Adrenal gland (tissue), 12 donors: ENCODE results near the gene FAHD2A. TPM values are rescaled to one million over a fixed set of nuclear protein-coding genes. Genes with fewer than 3 reads are reported as not detected.
A peak's percentile ranks its signal among the peaks of the same experiment; 100 is the strongest.
"Not testable (repeated sequence)": the region's sequence is repeated elsewhere in the genome, so short reads cannot be mapped to it uniquely, and the experiment has no call there.

Source experiments
- DNase-seq, 7 donors: peaks; one replicate each; pipeline ENCODE4 v3.0.0-alpha.2; 2019 to 2020
- H3K27ac ChIP-seq, 5 donors: fragments of 200-600 bp; sonication (generic) in 4 of 5; 1 replicate in 3 of 5; 2 replicates in 2 of 5; pipeline versions ENCODE4 v1.5.1 to v1.8.0; 2016 to 2020; ENCODE audit warnings: mild to moderate bottlenecking in 1 of 5
- H3K27me3 ChIP-seq: fragments of 200-600 bp; 2 replicates; pipeline ENCODE4 v1.8.0; 2021
- H3K36me3 ChIP-seq, 2 donors: fragments of 200-600 bp; replicated peaks in 1 of 2; 1 replicate in 1 of 2; 2 replicates in 1 of 2; pipeline versions ENCODE4 v1.5.1 to v1.8.0; 2018 to 2022
- H3K4me1 ChIP-seq, 2 donors: fragments of 200-600 bp; replicated peaks in 1 of 2; 1 replicate in 1 of 2; 2 replicates in 1 of 2; pipeline versions ENCODE4 v1.5.1 to v1.8.0; 2018 to 2021
- H3K4me3 ChIP-seq, 4 donors: fragments of 200-600 bp; sonication (generic) in 3 of 4; one replicate each; pipeline ENCODE4 v1.5.1; 2016 to 2018
- H3K9me3 ChIP-seq, 3 donors: fragments of 200-600 bp; sonication (generic) in 1 of 3; replicated peaks in 1 of 3; 1 replicate in 2 of 3; 2 replicates in 1 of 3; pipeline versions ENCODE4 v1.5.1 to v1.8.0; 2016 to 2021
- CTCF ChIP-seq, 6 experiments: fragments of 450-650 bp in 4 of 6; fragments of 200-600 bp in 2 of 6; sonication (generic) in 1 of 6; IDR thresholded peaks; 1 replicate in 5 of 6; 2 replicates in 1 of 6; pipeline versions ENCODE4 v1.5.1 to v1.8.0; 2016 to 2021; ENCODE audit warnings: antibody characterized with exemption in 6 of 6, mild to moderate bottlenecking in 2 of 6, moderate library complexity in 1 of 6
- POLR2A ChIP-seq, 2 donors: fragments of 450-650 bp; IDR thresholded peaks; one replicate each; pipeline ENCODE4 v1.6.1; 2017; ENCODE audit warnings: antibody characterized with exemption in 2 of 2, mild to moderate bottlenecking in 2 of 2, moderate library complexity in 1 of 2
- WGBS, 4 donors: extraction: QIAGEN DNeasy Blood & Tissue Kit in 2 of 4; methylation state at CpG; one replicate each; pipeline versions ENCODE4 v1.1.5 to v1.1.7; 2013 to 2017; 5-methylcytosine and 5-hydroxymethylcytosine counted together
- intact Hi-C, 2 donors: fragments of 100-400 bp; cut with DNase I; formaldehyde crosslinking; loops; one replicate each; pipeline versions ENCODE4 v1.14.1 to v1.15.0; 2022 to 2023
- polyA plus RNA-seq, 3 donors: library from polyadenylated mRNA; stranded (reverse); fragments of 200-250 nt in 2 of 3; fragments of 350-450 nt in 1 of 3; fragmentation: Illumina TruSeq in 1 of 3; extraction: RNeasy Lipid Tissue Mini Kit (QIAGEN cat#74804) in 1 of 3; gene quantifications; one replicate each; pipeline ENCODE4 v1.2.3, GENCODE V29; 2013 to 2014
- total RNA-seq, 9 donors: library from RNA; depleted of rRNA in 4 of 9; stranded (reverse); fragments of >200 nt in 4 of 9; fragments of 120-200 nt in 1 of 9; fragmentation: NEBNext Ultra II Directional in 1 of 9; extraction: Animal tissue kit (Norgen Biotek cat#: 25700) in 1 of 9; gene quantifications; one replicate each; pipeline versions ENCODE4 v1.1.0 to v1.2.4, GENCODE V29; 2013 to 2023
- donor health status: healthy with polysubstance abuse.
- donor health status: Bipolar disorder and iron deficiency.
- donor health status: DM: yes; HTN: yes; CAD: no.
- donor health status: DM: no; HTN: no; CAD: no.
- donor health status: DM: no; HTN: no; CAD: no.
- donor health status: DM: yes; HTN: yes; CAD: no.

FAHD2A gene
- total and polyA plus RNA-seq, 12 donors, result 12.9 to 63.1 (median 28.4) TPM

- intact Hi-C loops, result no loop called here
- WGBS, 4 donors, result 82 to 87% (median 86%) methylated on average over 17 to 21 of the region's 21 CpGs
- H3K4me1 ChIP-seq, result no peaks in the 10 kb centered on the region
- H3K9me3 ChIP-seq, result no peaks in the 10 kb centered on the region
- no peak overlapping the region for H3K4me3 ChIP-seq
- H3K27me3 ChIP-seq, result no peaks in the 10 kb centered on the region
- no peaks in the 10 kb centered on the region for H3K36me3 ChIP-seq
- TF ChIP-seq CTCF (IDR thresholded peaks at IDR 0.05), result no peak
- TF ChIP-seq POLR2A (IDR thresholded peaks at IDR 0.05), result no peak
- DNase-seq, result peak in 2 of 7 donors; percentile 8 to 41
- H3K27ac ChIP-seq, result no peak overlapping the region
Measured at GRCh38 chr2:95375532-95376150, 26.9 kb upstream of the FAHD2A start.

GRCh38 chr2:95376311-95377215, 25.9 kb upstream of the FAHD2A start:
- no peaks in the 10 kb centered on the region for H3K9me3 ChIP-seq
- no peak overlapping the region for H3K27ac ChIP-seq
- no peaks in the 10 kb centered on the region for H3K27me3 ChIP-seq
- peak in 2 of 7 donors; percentile 4 to 31 for DNase-seq
- no peaks in the 10 kb centered on the region for H3K36me3 ChIP-seq
- no peak for TF ChIP-seq POLR2A (IDR thresholded peaks at IDR 0.05)
- no peak for TF ChIP-seq CTCF (IDR thresholded peaks at IDR 0.05)
- H3K4me3 ChIP-seq, result no peak overlapping the region
- intact Hi-C loops, result no loop called here
- 84 to 90% (median 88%) methylated on average over 18 to 22 of the region's 22 CpGs for WGBS, 4 donors
- H3K4me1 ChIP-seq, result no peaks in the 10 kb centered on the region

GRCh38 chr2:95377216-95378123, 25.0 kb upstream of the FAHD2A start:
- peak in 2 of 7 donors; percentile 8 to 25 for DNase-seq
- Histone ChIP-seq H3K27ac (no peak overlapping the region), H3K36me3 (no peaks in the 10 kb centered on the region), H3K4me3 (no peak overlapping the region), H3K27me3 (no peaks in the 10 kb centered on the region), H3K4me1 (no peaks in the 10 kb centered on the region), H3K9me3 (no peaks in the 10 kb centered on the region)
- intact Hi-C loops, result no loop called here
- WGBS, 4 donors, result 88 to 97% (median 92%) methylated on average over 5 to 17 of the region's 17 CpGs
- TF ChIP-seq CTCF (IDR thresholded peaks at IDR 0.05) (no peak), POLR2A (IDR thresholded peaks at IDR 0.05) (no peak)

GRCh38 chr2:95378281-95378680, 24.2 kb upstream of the FAHD2A start:
- H3K4me3 ChIP-seq, H3K36me3 ChIP-seq, H3K4me1 ChIP-seq, H3K27ac ChIP-seq, H3K27me3 ChIP-seq, H3K9me3 ChIP-seq, intact Hi-C loops: not testable (repeated sequence)
- 87 to 99% (median 93%) methylated on average over 7 of the region's 7 CpGs for WGBS, 4 donors
- DNase-seq, result peak in 1 of 7 donors; percentile 10
